WTC11 (cell line): ENCODE measurements around the gene OR2T35. TPM values are rescaled to one million over a fixed set of nuclear protein-coding genes. Genes with fewer than 3 reads are reported as not detected.

ENCODE experiments used
- ATAC-seq: fragments of 200-7000 bp; cut with Tn5 transposase; 2 replicates; pipeline ENCODE4 v1.10.0; 2021; ENCODE audit warnings: mild to moderate bottlenecking, moderate library complexity
- CTCF ChIA-PET: fragments of 300-600 bp; sonication (Branson Sonifier 250); formaldehyde crosslinking; loops from one replicate; lab custom pipeline; 2021; ENCODE audit warnings: antibody characterized with exemption; lab: Charles Lee
- POLR2A ChIA-PET: fragments of 350-600 bp; sonication (Branson Sonifier 250); formaldehyde crosslinking; loops from one replicate; lab custom pipeline; 2021; ENCODE audit warnings: antibody characterized with exemption; lab: Charles Lee
- DNase-seq: peaks from one replicate; pipeline ENCODE4 v3.0.0; 2021; ENCODE audit warnings: low spot score
- H3K27ac Mint-ChIP-seq: 2 replicates; pipeline ENCODE4 v1.8.0; 2021; ENCODE audit warnings: mixed read lengths
- H3K27me3 Mint-ChIP-seq: 2 replicates; pipeline ENCODE4 v1.8.0; 2021; ENCODE audit warnings: low read depth, mild to moderate bottlenecking, moderate library complexity, mixed read lengths
- H3K36me3 Mint-ChIP-seq: 2 replicates; pipeline ENCODE4 v1.8.0; 2021; ENCODE audit warnings: mixed read lengths
- H3K4me1 Mint-ChIP-seq: 2 replicates; pipeline ENCODE4 v1.8.0; 2022; ENCODE audit warnings: mixed read lengths
- H3K4me3 Mint-ChIP-seq: 2 replicates; pipeline ENCODE4 v1.8.0; 2021; ENCODE audit warnings: mild to moderate bottlenecking, moderate library complexity, mixed read lengths
- H3K9me3 Mint-ChIP-seq: 2 replicates; pipeline ENCODE4 v1.8.0; 2021; ENCODE audit warnings: mixed read lengths
- ARID4B ChIP-seq: sonication (generic); formaldehyde crosslinking; IDR thresholded peaks from 2 replicates; pipeline ENCODE4 v1.8.0; 2023; ENCODE audit warnings: missing genetic modification reagents, mild to moderate bottlenecking, borderline replicate concordance
- CDX4 ChIP-seq: fragments of 250-450 bp; sonication (Bioruptor Pico); IDR thresholded peaks from 2 replicates; pipeline ENCODE4 v1.9.0; 2021; ENCODE audit warnings: moderate library complexity, mild to moderate bottlenecking, inconsistent platforms, borderline replicate concordance
- CTCF ChIP-seq: fragments of 200-600 bp; IDR thresholded peaks from 2 replicates; pipeline ENCODE4 v1.8.0; 2022; ENCODE audit warnings: antibody characterized with exemption
- E2F1 ChIP-seq: sonication (generic); formaldehyde crosslinking; IDR thresholded peaks from 2 replicates; pipeline ENCODE4 v1.8.0; 2022; ENCODE audit warnings: mild to moderate bottlenecking, missing genetic modification reagents
- ERG ChIP-seq: fragments of 250-450 bp; sonication (Bioruptor Pico); IDR thresholded peaks from 2 replicates; pipeline ENCODE4 v1.8.0; 2021; ENCODE audit warnings: mild to moderate bottlenecking
- ESRRA ChIP-seq: sonication (generic); formaldehyde crosslinking; IDR thresholded peaks from 2 replicates; pipeline ENCODE4 v1.8.1; 2022; ENCODE audit warnings: mild to moderate bottlenecking, missing genetic modification reagents, borderline replicate concordance
- FOXK1 ChIP-seq: sonication (generic); formaldehyde crosslinking; IDR thresholded peaks from 2 replicates; pipeline ENCODE4 v1.8.0; 2022; ENCODE audit warnings: mild to moderate bottlenecking, moderate library complexity, missing genetic modification reagents
- MXD4 ChIP-seq: fragments of 250-450 bp; sonication (Bioruptor Pico); IDR thresholded peaks from 2 replicates; pipeline ENCODE4 v1.8.0; 2021; ENCODE audit warnings: mild to moderate bottlenecking, moderate library complexity, borderline replicate concordance
- RELA ChIP-seq: sonication (generic); formaldehyde crosslinking; IDR thresholded peaks from 2 replicates; pipeline ENCODE4 v1.8.1; 2022; ENCODE audit warnings: missing genetic modification reagents, mild to moderate bottlenecking, borderline replicate concordance
- ZBTB21 ChIP-seq: sonication (generic); formaldehyde crosslinking; IDR thresholded peaks from 2 replicates; pipeline ENCODE4 v1.8.1; 2023; ENCODE audit warnings: mild to moderate bottlenecking, missing genetic modification reagents, borderline replicate concordance
- ZNF138 ChIP-seq: sonication (generic); formaldehyde crosslinking; conservative IDR thresholded peaks from 2 replicates; pipeline ENCODE4 v1.8.1; 2022; ENCODE audit warnings: mild to moderate bottlenecking, moderate library complexity, missing genetic modification reagents
- ZNF232 ChIP-seq: sonication (generic); formaldehyde crosslinking; IDR thresholded peaks from 2 replicates; pipeline ENCODE4 v1.8.0; 2022; ENCODE audit warnings: mild to moderate bottlenecking, missing genetic modification reagents
- ZNF263 ChIP-seq: sonication (generic); formaldehyde crosslinking; IDR thresholded peaks from 2 replicates; pipeline ENCODE4 v1.8.1; 2022; ENCODE audit warnings: low read depth, mild to moderate bottlenecking, moderate library complexity, missing genetic modification reagents
- ZNF423 ChIP-seq: fragments of 250-450 bp; sonication (Bioruptor Pico); IDR thresholded peaks from 2 replicates; pipeline ENCODE4 v2.1.2; 2022; ENCODE audit warnings: mild to moderate bottlenecking, moderate library complexity
- ZNF425 ChIP-seq: fragments of 250-450 bp; sonication (Bioruptor Pico); conservative IDR thresholded peaks from 2 replicates; pipeline ENCODE4 v1.9.0; 2021; ENCODE audit warnings: mild to moderate bottlenecking
- ZNF512 ChIP-seq: sonication (generic); formaldehyde crosslinking; IDR thresholded peaks from 2 replicates; pipeline ENCODE4 v1.8.1; 2022; ENCODE audit warnings: missing genetic modification reagents, borderline replicate concordance
- total RNA-seq: library from RNA; stranded (reverse); gene quantifications from 3 replicates; pipeline ENCODE4 v1.2.3, GENCODE V29; 2021
- TF ChIP-seq, protein P1 (sequence below): fragments of 250-450 bp; sonication (Bioruptor Pico); IDR thresholded peaks from 2 replicates; pipeline ENCODE4 v1.9.0; 2021; ENCODE audit warnings: mild to moderate bottlenecking
- TF ChIP-seq, protein P2 (sequence below): sonication (generic); formaldehyde crosslinking; IDR thresholded peaks from 2 replicates; pipeline ENCODE4 v1.8.0; 2022; ENCODE audit warnings: mild to moderate bottlenecking, missing genetic modification reagents
- TF ChIP-seq, protein P3 (sequence below): sonication (generic); formaldehyde crosslinking; IDR thresholded peaks from 2 replicates; pipeline ENCODE4 v1.8.0; 2023; ENCODE audit warnings: mild to moderate bottlenecking, missing genetic modification reagents

The OR2T35 gene
- total RNA-seq, 1 experiment from 2014 or later: not detected

- ATAC-seq: no peak
- H3K27ac Mint-ChIP-seq: no peak overlapping the region
- no peaks in the 10 kb centered on the region for H3K4me1 Mint-ChIP-seq
- DNase-seq: no peak
- no peaks in the 10 kb centered on the region; the same call in 1 of the 2 replicates for H3K27me3 Mint-ChIP-seq
- H3K9me3 Mint-ChIP-seq: peaks cover 49% of the 10 kb centered on the region
- POLR2A ChIA-PET: no interaction called here
- no peak overlapping the region for H3K4me3 Mint-ChIP-seq
- H3K36me3 Mint-ChIP-seq: peaks cover 36% of the 10 kb centered on the region
- CTCF ChIA-PET: no interaction called here
- TF ChIP-seq ZNF512 (CRISPR knock-in tag) (no peak), ZNF232 (CRISPR knock-in tag) (no peak), CTCF (no peak), CDX4 (CRISPR knock-in tag) (no peak), ESRRA (CRISPR knock-in tag) (no peak), ZNF263 (CRISPR knock-in tag) (no peak), ARID4B (CRISPR knock-in tag) (no peak), MXD4 (CRISPR knock-in tag) (no peak), RELA (CRISPR knock-in tag) (no peak), ERG (no peak), ZNF423 (CRISPR knock-in tag) (no peak), ZNF138 (CRISPR knock-in tag) (no peak), ZNF425 (CRISPR knock-in tag) (no peak), ZBTB21 (CRISPR knock-in tag) (no peak), E2F1 (CRISPR knock-in tag) (no peak), FOXK1 (no peak)
- TF ChIP-seq, protein P1, sequence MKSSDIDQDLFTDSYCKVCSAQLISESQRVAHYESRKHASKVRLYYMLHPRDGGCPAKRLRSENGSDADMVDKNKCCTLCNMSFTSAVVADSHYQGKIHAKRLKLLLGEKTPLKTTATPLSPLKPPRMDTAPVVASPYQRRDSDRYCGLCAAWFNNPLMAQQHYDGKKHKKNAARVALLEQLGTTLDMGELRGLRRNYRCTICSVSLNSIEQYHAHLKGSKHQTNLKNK (CRISPR knock-in tag): no peak
- TF ChIP-seq, protein P2, sequence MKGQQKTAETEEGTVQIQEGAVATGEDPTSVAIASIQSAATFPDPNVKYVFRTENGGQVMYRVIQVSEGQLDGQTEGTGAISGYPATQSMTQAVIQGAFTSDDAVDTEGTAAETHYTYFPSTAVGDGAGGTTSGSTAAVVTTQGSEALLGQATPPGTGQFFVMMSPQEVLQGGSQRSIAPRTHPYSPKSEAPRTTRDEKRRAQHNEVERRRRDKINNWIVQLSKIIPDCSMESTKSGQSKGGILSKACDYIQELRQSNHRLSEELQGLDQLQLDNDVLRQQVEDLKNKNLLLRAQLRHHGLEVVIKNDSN (CRISPR knock-in tag): no peak
- TF ChIP-seq, protein P3, sequence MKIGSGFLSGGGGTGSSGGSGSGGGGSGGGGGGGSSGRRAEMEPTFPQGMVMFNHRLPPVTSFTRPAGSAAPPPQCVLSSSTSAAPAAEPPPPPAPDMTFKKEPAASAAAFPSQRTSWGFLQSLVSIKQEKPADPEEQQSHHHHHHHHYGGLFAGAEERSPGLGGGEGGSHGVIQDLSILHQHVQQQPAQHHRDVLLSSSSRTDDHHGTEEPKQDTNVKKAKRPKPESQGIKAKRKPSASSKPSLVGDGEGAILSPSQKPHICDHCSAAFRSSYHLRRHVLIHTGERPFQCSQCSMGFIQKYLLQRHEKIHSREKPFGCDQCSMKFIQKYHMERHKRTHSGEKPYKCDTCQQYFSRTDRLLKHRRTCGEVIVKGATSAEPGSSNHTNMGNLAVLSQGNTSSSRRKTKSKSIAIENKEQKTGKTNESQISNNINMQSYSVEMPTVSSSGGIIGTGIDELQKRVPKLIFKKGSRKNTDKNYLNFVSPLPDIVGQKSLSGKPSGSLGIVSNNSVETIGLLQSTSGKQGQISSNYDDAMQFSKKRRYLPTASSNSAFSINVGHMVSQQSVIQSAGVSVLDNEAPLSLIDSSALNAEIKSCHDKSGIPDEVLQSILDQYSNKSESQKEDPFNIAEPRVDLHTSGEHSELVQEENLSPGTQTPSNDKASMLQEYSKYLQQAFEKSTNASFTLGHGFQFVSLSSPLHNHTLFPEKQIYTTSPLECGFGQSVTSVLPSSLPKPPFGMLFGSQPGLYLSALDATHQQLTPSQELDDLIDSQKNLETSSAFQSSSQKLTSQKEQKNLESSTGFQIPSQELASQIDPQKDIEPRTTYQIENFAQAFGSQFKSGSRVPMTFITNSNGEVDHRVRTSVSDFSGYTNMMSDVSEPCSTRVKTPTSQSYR (CRISPR knock-in tag): no peak
Measured at GRCh38 chr1:248621770-248622169, 23.3 kb downstream of the OR2T35 start.
